Cardiac muscle cell (in vitro differentiated cells and primary cell): ENCODE data around the gene HIPK1. TPM values are rescaled to one million over a fixed set of nuclear protein-coding genes. Genes with fewer than 3 reads are reported as not detected.
A peak's percentile ranks its signal among the peaks of the same experiment; 100 is the strongest.

Experiments
- DNase-seq, 2 donors: peaks; one replicate each; pipeline versions ENCODE4 v3.0.0 to v3.0.0-alpha.2; 2010 to 2017; ENCODE audit warnings: low read depth in 1 of 2, low spot score in 1 of 2
- H3K27ac ChIP-seq: fragments of 200-600 bp; sonication (generic); 2 replicates; pipeline ENCODE4 v1.5.1; 2016
- H3K27me3 ChIP-seq: fragments of 200-600 bp; sonication (generic); 2 replicates; pipeline ENCODE4 v1.6.0; 2016; ENCODE audit warnings: control low read depth
- H3K36me3 ChIP-seq: fragments of 200-600 bp; sonication (generic); 2 replicates; pipeline ENCODE4 v1.5.1; 2016; ENCODE audit warnings: control low read depth
- H3K4me1 ChIP-seq: fragments of 200-600 bp; sonication (generic); 2 replicates; pipeline ENCODE4 v1.8.1; 2017; ENCODE audit warnings: low read depth, mild to moderate bottlenecking, mixed run types
- H3K4me3 ChIP-seq: fragments of 200-600 bp; sonication (generic); 2 replicates; pipeline ENCODE4 v1.5.1; 2016; ENCODE audit warnings: mild to moderate bottlenecking
- H3K9me3 ChIP-seq: fragments of 200-600 bp; sonication (generic); 2 replicates; pipeline ENCODE4 v1.5.1; 2017; ENCODE audit warnings: low read depth, mild to moderate bottlenecking, control low read depth
- CTCF ChIP-seq: IDR thresholded peaks from 2 replicates; pipeline ENCODE4 v1.5.1; 2012; ENCODE audit warnings: low read depth, mild to moderate bottlenecking, low read length
- polyA plus RNA-seq: library from polyadenylated mRNA; unstranded; fragments of >200 nt; fragmentation: Nextera tagmentation; extraction: Ambion mirVana; gene quantifications from 2 replicates; pipeline ENCODE4 v1.2.1, GENCODE V29; 2016
- total RNA-seq: library from RNA; depleted of rRNA; stranded (reverse); fragments of >200 nt; gene quantifications from 2 replicates; pipeline ENCODE4 v1.2.3, GENCODE V29; 2016

The HIPK1 gene
- total and polyA plus RNA-seq, 2 experiments from 2014 or later = 14.1 to 27.7 TPM

- no peak for TF ChIP-seq CTCF
- Histone ChIP-seq H3K36me3 (no peaks in the 10 kb centered on the region), H3K27ac (no peak overlapping the region), H3K4me1 (no peaks in the 10 kb centered on the region), H3K27me3 (no peaks in the 10 kb centered on the region), H3K4me3 (no peak overlapping the region), H3K9me3 (no peaks in the 10 kb centered on the region)
- DNase-seq = no peak
Measured at GRCh38 chr1:113993072-113993471, 63.9 kb downstream of the HIPK1 start.

- H3K36me3 ChIP-seq = no peaks in the 10 kb centered on the region
- H3K27me3 ChIP-seq = no peaks in the 10 kb centered on the region
- no peaks in the 10 kb centered on the region for H3K4me1 ChIP-seq
- no peak overlapping the region for H3K27ac ChIP-seq
- no peak for DNase-seq
- H3K4me3 ChIP-seq = no peak overlapping the region
- no peak for TF ChIP-seq CTCF
- no peaks in the 10 kb centered on the region for H3K9me3 ChIP-seq
Measured at GRCh38 chr1:113993766-113994165, 64.6 kb downstream of the HIPK1 start.

- no peak for DNase-seq
- no peaks in the 10 kb centered on the region for H3K4me1 ChIP-seq
- H3K27ac ChIP-seq = no peak overlapping the region
- no peak overlapping the region for H3K4me3 ChIP-seq
- no peaks in the 10 kb centered on the region for H3K36me3 ChIP-seq
- no peaks in the 10 kb centered on the region for H3K9me3 ChIP-seq
- no peak for TF ChIP-seq CTCF
- no peaks in the 10 kb centered on the region for H3K27me3 ChIP-seq
Measured at GRCh38 chr1:113995382-113995781, 66.3 kb downstream of the HIPK1 start.

GRCh38 chr1:113998361-113998760, 69.2 kb downstream of the HIPK1 start:
- Histone ChIP-seq H3K4me3 (no peak overlapping the region), H3K36me3 (no peaks in the 10 kb centered on the region)

GRCh38 chr1:113999233-113999632, 70.1 kb downstream of the HIPK1 start:
- no peak overlapping the region for H3K27ac ChIP-seq
- no peaks in the 10 kb centered on the region for H3K27me3 ChIP-seq
- TF ChIP-seq CTCF = no peak
- no peaks in the 10 kb centered on the region for H3K9me3 ChIP-seq
- H3K36me3 ChIP-seq = no peaks in the 10 kb centered on the region
- DNase-seq = no peak
- H3K4me3 ChIP-seq = no peak overlapping the region
- H3K4me1 ChIP-seq = no peaks in the 10 kb centered on the region

More at GRCh38 chr1:113998361-113998760, 69.2 kb downstream of the HIPK1 start:
- H3K9me3 ChIP-seq = no peaks in the 10 kb centered on the region
- H3K4me1 ChIP-seq = no peaks in the 10 kb centered on the region
- no peak overlapping the region for H3K27ac ChIP-seq
- H3K27me3 ChIP-seq = no peaks in the 10 kb centered on the region
- DNase-seq = peak in 1 of 2 donors; percentile 74
- TF ChIP-seq CTCF = no peak

GRCh38 chr1:113999799-114000198, 70.7 kb downstream of the HIPK1 start:
- no peak for TF ChIP-seq CTCF
- no peaks in the 10 kb centered on the region for H3K27me3 ChIP-seq
- no peak overlapping the region for H3K4me3 ChIP-seq
- no peak for DNase-seq
- no peak overlapping the region for H3K27ac ChIP-seq
- H3K36me3 ChIP-seq = no peaks in the 10 kb centered on the region
- no peaks in the 10 kb centered on the region for H3K9me3 ChIP-seq
- H3K4me1 ChIP-seq = no peaks in the 10 kb centered on the region
